Prostate gland (tissue), 2 donors: ENCODE measurements around the gene DGCR8.

ENCODE experiments used
- CTCF ChIP-seq, 4 experiments: fragments of 200-600 bp in 2 of 4; fragments of 450-650 bp in 2 of 4; sonication (generic) in 2 of 4; IDR thresholded peaks; 1 replicate in 3 of 4; 2 replicates in 1 of 4; pipeline ENCODE4 v1.5.1; 2016 to 2019; ENCODE audit warnings: antibody characterized with exemption in 4 of 4, mild to moderate bottlenecking in 2 of 4, moderate library complexity in 2 of 4
- POLR2A ChIP-seq: fragments of 450-650 bp; IDR thresholded peaks from one replicate; pipeline ENCODE4 v1.6.1; 2016; ENCODE audit warnings: antibody characterized with exemption, mild to moderate bottlenecking
- POLR2AphosphoS5 ChIP-seq: sonication (generic); formaldehyde crosslinking; IDR thresholded peaks from one replicate; pipeline ENCODE4 v1.6.1; 2017; ENCODE audit warnings: antibody characterized with exemption

- TF ChIP-seq CTCF (IDR thresholded peaks at IDR 0.05): no peak
- no peak for TF ChIP-seq POLR2A
- TF ChIP-seq POLR2AphosphoS5: no peak
These were observed 26.5 kb upstream of the DGCR8 start for GRCh38 chr22:20053407-20054033.
